Astrocyte of the cerebellum (primary cell): ENCODE measurements around the gene GEMIN5.

Experiments
- DNase-seq: peaks from one replicate; pipeline ENCODE4 v3.0.0-alpha.2; 2011; ENCODE audit warnings: low read depth
- H3K4me3 ChIP-seq: 2 replicates; pipeline ENCODE4 v1.5.1; 2011; ENCODE audit warnings: mild to moderate bottlenecking, low read depth, low read length, moderate library complexity
- CTCF ChIP-seq: IDR thresholded peaks from 2 replicates; pipeline ENCODE4 v1.5.1; 2012; ENCODE audit warnings: low read length, low read depth, moderate library complexity, mild to moderate bottlenecking; ENCODE audit errors: missing control alignments
- in situ Hi-C: cut with HindIII; loops from 2 replicates; pipeline ENCODE4 v1.10.0; 2017; ENCODE audit warnings: low sequenced_read_pairs

Gene GEMIN5

GRCh38 chr5:154871734-154872133 lies 66.3 kb downstream of the GEMIN5 start:
- TF ChIP-seq CTCF = no peak
- DNase-seq = no peak
- H3K4me3 ChIP-seq = no peak overlapping the region
- in situ Hi-C loops = no loop called here

- DNase-seq = peak; percentile 36
- in situ Hi-C loops = no loop called here
- no peak overlapping the region for H3K4me3 ChIP-seq
- peak; percentile 47 for TF ChIP-seq CTCF
Measured at GRCh38 chr5:154868702-154869101, 69.3 kb downstream of the GEMIN5 start.

- peak; percentile 23 for DNase-seq
- no peak overlapping the region for H3K4me3 ChIP-seq
- in situ Hi-C loops = no loop called here
- TF ChIP-seq CTCF = no peak
Measured at GRCh38 chr5:154866841-154867240, 71.2 kb downstream of the GEMIN5 start.

- in situ Hi-C loops = no loop called here
- TF ChIP-seq CTCF = no peak
- no peak for DNase-seq
- H3K4me3 ChIP-seq = no peak overlapping the region
Measured at GRCh38 chr5:154865466-154866184, 72.4 kb downstream of the GEMIN5 start.

GRCh38 chr5:154863291-154864080 lies 74.5 kb downstream of the GEMIN5 start:
- no peak for TF ChIP-seq CTCF
- no peak for DNase-seq
- in situ Hi-C loops = no loop called here
- no peak overlapping the region for H3K4me3 ChIP-seq

- TF ChIP-seq CTCF = no peak
- DNase-seq = peak; percentile 35
- in situ Hi-C loops = no loop called here
- H3K4me3 ChIP-seq = no peak overlapping the region
Measured at GRCh38 chr5:154862766-154863165, 75.2 kb downstream of the GEMIN5 start.
